Measurements from ENCODE around the gene MEF2A. TPM values are rescaled to one million over a fixed set of nuclear protein-coding genes. Genes with fewer than 3 reads are reported as not detected.
A peak's percentile ranks its signal among the peaks of the same experiment; 100 is the strongest.

MEF2A gene
- polyA plus RNA-seq (2012; ENCODE audit: insufficient read length, low read depth), result 26.2 TPM

DNA sequence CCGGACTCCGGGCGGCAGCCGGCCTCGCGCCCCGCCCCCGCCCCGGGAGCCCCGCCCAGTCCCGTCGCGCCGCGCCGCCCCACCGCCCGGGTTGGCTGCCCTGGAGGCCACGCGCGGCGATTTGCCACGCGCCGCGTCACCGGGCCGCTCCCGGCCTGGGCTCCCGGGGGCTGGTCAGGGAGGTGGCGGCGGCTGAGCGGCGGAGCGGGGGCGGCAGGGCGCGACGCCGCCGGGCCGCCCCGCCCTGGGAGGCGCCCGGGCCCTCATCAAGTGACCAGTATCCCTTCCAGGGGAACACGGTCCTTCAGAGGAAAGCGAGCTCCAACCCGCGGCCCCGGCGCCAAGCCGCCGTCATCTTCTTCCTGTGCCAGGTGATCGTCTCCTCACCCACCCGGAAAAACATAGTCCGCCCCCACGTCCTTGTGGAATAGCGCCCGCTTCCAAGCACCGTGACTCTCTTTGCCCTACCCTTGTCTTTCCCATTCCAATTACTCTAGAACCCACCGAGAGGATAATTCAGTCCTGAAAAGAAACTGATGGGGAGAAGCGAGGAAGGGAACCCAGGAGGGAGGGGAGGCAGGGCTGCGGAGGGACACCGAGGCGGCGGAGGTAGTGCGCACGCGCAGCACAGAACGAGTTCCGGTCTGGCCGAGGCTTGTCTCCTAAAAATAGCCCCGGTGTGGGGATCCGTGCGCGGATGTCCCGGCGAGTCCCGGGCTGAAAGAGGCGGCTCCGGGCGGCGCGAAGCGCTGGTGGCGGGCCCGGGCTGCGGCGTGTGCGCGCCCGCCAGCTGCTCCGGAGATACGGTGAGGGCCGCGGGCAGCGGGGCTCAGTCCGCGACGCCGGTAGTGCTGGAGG is at the start of gene MEF2A:
Gene MEF2A (plus strand): TSS at position 686 of the 858 bp plus-strand sequence. CDS start 67,136 bp downstream, outside the sequence.
- TF ChIP-seq, protein P1, sequence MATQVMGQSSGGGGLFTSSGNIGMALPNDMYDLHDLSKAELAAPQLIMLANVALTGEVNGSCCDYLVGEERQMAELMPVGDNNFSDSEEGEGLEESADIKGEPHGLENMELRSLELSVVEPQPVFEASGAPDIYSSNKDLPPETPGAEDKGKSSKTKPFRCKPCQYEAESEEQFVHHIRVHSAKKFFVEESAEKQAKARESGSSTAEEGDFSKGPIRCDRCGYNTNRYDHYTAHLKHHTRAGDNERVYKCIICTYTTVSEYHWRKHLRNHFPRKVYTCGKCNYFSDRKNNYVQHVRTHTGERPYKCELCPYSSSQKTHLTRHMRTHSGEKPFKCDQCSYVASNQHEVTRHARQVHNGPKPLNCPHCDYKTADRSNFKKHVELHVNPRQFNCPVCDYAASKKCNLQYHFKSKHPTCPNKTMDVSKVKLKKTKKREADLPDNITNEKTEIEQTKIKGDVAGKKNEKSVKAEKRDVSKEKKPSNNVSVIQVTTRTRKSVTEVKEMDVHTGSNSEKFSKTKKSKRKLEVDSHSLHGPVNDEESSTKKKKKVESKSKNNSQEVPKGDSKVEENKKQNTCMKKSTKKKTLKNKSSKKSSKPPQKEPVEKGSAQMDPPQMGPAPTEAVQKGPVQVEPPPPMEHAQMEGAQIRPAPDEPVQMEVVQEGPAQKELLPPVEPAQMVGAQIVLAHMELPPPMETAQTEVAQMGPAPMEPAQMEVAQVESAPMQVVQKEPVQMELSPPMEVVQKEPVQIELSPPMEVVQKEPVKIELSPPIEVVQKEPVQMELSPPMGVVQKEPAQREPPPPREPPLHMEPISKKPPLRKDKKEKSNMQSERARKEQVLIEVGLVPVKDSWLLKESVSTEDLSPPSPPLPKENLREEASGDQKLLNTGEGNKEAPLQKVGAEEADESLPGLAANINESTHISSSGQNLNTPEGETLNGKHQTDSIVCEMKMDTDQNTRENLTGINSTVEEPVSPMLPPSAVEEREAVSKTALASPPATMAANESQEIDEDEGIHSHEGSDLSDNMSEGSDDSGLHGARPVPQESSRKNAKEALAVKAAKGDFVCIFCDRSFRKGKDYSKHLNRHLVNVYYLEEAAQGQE (IDR thresholded peaks at IDR 0.05; ENCODE audit: insufficient read depth in 1 of 2, low read depth in 2 of 2, low read length in 2 of 2), result no peak
- TF ChIP-seq FOXP2 (optimal IDR thresholded peaks at IDR 0.05; ENCODE audit: borderline replicate concordance, extremely low read depth, extremely low read length, insufficient read depth) (no peak), POLR2AphosphoS5 (IDR thresholded peaks at IDR 0.05; ENCODE audit: low read depth, low read length) (peak; percentile 85), TAF1 (IDR thresholded peaks at IDR 0.05; ENCODE audit: borderline replicate concordance, insufficient read depth, low read length) (peak; percentile 93), SIN3A (IDR thresholded peaks at IDR 0.05; ENCODE audit: borderline replicate concordance, insufficient read depth, low read length) (peak; percentile 46; the same call in 1 of the 2 replicates)

DNA sequence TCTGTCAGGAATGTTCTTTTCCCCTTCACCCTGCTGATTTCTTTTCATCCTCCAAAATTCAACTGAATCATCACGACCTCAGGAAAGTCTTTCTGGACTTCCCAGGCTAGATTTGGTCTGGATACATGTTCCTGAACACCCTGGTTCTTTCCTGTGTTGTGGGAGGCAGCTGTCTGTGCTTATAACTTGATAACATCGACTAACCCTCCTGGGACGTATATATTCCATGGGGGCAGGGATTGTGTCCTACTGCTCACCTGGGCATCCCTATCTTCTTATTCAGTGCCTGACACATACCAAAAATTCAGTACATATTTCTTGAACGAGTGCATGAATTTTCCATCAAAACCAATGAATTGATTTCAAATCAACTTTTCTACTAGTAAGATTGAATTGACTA is 47.6 kb upstream of the MEF2A start:
- no peak for TF ChIP-seq TAF1 (IDR thresholded peaks at IDR 0.05; ENCODE audit: borderline replicate concordance, insufficient read depth, low read length)
- TF ChIP-seq SIN3A (IDR thresholded peaks at IDR 0.05; ENCODE audit: borderline replicate concordance, insufficient read depth, low read length), result no peak
- no peak for TF ChIP-seq FOXP2 (optimal IDR thresholded peaks at IDR 0.05; ENCODE audit: borderline replicate concordance, extremely low read depth, extremely low read length, insufficient read depth)
- TF ChIP-seq, protein P1 (IDR thresholded peaks at IDR 0.05; ENCODE audit: insufficient read depth in 1 of 2, low read depth in 2 of 2, low read length in 2 of 2), result no peak
- TF ChIP-seq POLR2AphosphoS5 (IDR thresholded peaks at IDR 0.05; ENCODE audit: low read depth, low read length), result no peak

DNA sequence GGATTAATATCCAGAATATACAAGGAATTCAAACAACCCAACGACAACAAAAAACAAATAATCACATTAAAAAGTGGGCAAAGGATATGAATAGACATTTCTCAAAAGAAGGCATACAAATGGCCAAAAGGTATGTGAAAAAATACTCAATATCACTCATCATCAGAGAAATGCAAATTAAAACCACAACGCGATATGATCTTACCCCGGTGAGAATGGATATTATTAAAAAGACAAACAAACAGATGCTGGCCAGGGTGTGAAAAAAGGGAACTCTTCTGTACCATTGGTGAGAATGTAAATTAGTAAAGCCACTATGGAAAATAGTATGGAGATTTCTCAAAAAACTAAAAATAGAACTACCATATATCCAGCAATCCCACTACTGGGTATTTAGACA is 43.5 kb upstream of the MEF2A start:
- no peak for TF ChIP-seq POLR2AphosphoS5 (IDR thresholded peaks at IDR 0.05; ENCODE audit: low read depth, low read length)
- no peak for TF ChIP-seq FOXP2 (optimal IDR thresholded peaks at IDR 0.05; ENCODE audit: borderline replicate concordance, extremely low read depth, extremely low read length, insufficient read depth)
- TF ChIP-seq TAF1 (IDR thresholded peaks at IDR 0.05; ENCODE audit: borderline replicate concordance, insufficient read depth, low read length), result no peak
- no peak for TF ChIP-seq SIN3A (IDR thresholded peaks at IDR 0.05; ENCODE audit: borderline replicate concordance, insufficient read depth, low read length)
- TF ChIP-seq, protein P1 (IDR thresholded peaks at IDR 0.05; ENCODE audit: insufficient read depth in 1 of 2, low read depth in 2 of 2, low read length in 2 of 2), result no peak

- TF ChIP-seq, protein P1 (IDR thresholded peaks at IDR 0.05; ENCODE audit: insufficient read depth in 1 of 2, low read depth in 2 of 2, low read length in 2 of 2), result no peak
- TF ChIP-seq FOXP2 (optimal IDR thresholded peaks at IDR 0.05; ENCODE audit: borderline replicate concordance, extremely low read depth, extremely low read length, insufficient read depth) (no peak), SIN3A (IDR thresholded peaks at IDR 0.05; ENCODE audit: borderline replicate concordance, insufficient read depth, low read length) (no peak), TAF1 (IDR thresholded peaks at IDR 0.05; ENCODE audit: borderline replicate concordance, insufficient read depth, low read length) (no peak), POLR2AphosphoS5 (IDR thresholded peaks at IDR 0.05; ENCODE audit: low read depth, low read length) (no peak)
Observed at GRCh38 chr15:99526176-99526575, 39.6 kb upstream of the MEF2A start.
